Erythroblast (primary cell): ENCODE results near the gene MAS1L.

Experiments used
- GATA1 ChIP-seq: IDR thresholded peaks from 2 replicates; pipeline ENCODE4 v1.6.1; 2011; ENCODE audit warnings: low read depth, mild to moderate bottlenecking, control low read depth, low read length, moderate library complexity
- POLR2A ChIP-seq: IDR thresholded peaks from 2 replicates; pipeline ENCODE4 v1.6.1; 2011; ENCODE audit warnings: mild to moderate bottlenecking, low read length

DNA sequence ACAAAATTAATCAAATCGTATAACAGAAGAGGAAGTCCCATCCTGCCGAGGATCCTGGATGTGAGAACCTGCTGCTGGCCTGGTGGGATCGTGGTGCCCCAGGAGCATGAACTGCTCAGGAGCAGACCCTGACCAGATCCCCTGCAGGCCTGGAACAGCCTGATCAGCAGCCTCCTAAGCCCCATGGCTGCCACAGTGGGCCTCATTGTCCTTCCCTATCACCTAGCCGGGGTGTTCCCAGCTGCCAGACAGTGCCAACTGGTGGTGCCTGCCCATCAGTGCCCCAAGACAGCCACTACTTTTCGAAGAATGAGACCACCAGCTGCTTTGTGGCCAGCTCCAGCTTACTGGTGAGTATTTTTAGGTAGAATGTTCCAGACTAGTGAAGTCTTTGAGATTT lies 19.6 kb upstream of the MAS1L start:
- TF ChIP-seq POLR2A (no peak), GATA1 (no peak)
